ENCODE measurements around the gene GIGYF1. TPM values are rescaled to one million over a fixed set of nuclear protein-coding genes. Genes with fewer than 3 reads are reported as not detected.

GIGYF1 gene
- total and polyA plus RNA-seq, 2 of the 13 experiments (the other 11 are each of a cell fraction or from before 2014, with no cell fraction given) = 7.6 to 16.1 TPM

DNA sequence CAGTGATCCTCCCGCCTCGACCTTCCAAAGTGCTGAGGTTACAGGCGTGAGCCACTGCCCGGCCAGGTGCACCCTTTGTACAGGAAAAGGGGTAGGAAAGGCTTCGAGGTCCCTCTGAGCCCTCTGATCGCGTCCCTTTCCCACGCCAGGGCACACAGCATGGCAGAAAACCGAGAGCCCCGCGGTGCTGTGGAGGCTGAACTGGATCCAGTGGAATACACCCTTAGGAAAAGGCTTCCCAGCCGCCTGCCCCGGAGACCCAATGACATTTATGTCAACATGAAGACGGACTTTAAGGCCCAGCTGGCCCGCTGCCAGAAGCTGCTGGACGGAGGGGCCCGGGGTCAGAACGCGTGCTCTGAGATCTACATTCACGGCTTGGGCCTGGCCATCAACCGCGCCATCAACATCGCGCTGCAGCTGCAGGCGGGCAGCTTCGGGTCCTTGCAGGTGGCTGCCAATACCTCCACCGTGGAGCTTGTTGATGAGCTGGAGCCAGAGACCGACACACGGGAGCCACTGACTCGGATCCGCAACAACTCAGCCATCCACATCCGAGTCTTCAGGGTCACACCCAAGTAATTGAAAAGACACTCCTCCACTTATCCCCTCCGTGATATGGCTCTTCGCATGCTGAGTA, 12.7 kb upstream of the GIGYF1 start (continued):
- TF ChIP-seq, protein P1, sequence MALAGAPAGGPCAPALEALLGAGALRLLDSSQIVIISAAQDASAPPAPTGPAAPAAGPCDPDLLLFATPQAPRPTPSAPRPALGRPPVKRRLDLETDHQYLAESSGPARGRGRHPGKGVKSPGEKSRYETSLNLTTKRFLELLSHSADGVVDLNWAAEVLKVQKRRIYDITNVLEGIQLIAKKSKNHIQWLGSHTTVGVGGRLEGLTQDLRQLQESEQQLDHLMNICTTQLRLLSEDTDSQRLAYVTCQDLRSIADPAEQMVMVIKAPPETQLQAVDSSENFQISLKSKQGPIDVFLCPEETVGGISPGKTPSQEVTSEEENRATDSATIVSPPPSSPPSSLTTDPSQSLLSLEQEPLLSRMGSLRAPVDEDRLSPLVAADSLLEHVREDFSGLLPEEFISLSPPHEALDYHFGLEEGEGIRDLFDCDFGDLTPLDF (CRISPR knock-in tag; IDR thresholded peaks at IDR 0.05) = no peak
- TF ChIP-seq JARID2 (CRISPR knock-in tag; IDR thresholded peaks at IDR 0.05; ENCODE audit: insufficient replicate concordance) = no peak
- TF ChIP-seq STAG1 (CRISPR knock-in tag; IDR thresholded peaks at IDR 0.05) = no peak
- TF ChIP-seq ZNF367 (CRISPR knock-in tag; IDR thresholded peaks at IDR 0.05; ENCODE audit: borderline replicate concordance) = no peak
- TF ChIP-seq ZNF407 (CRISPR knock-in tag; IDR thresholded peaks at IDR 0.05; ENCODE audit: not compliant biosample characterization) = no peak
- TF ChIP-seq PRPF4 (IDR thresholded peaks at IDR 0.05; ENCODE audit: low read depth, low read length, poor library complexity, severe bottlenecking) = no peak
- peak; percentile 59; the same call in 1 of the 3 replicates for TF ChIP-seq MXI1 (IDR thresholded peaks at IDR 0.05; ENCODE audit: borderline replicate concordance, low read depth, low read length)
- TF ChIP-seq ZMYM4 (CRISPR knock-in tag; IDR thresholded peaks at IDR 0.05) = peak; percentile 52
- no peak for TF ChIP-seq MTF1 (CRISPR knock-in tag; IDR thresholded peaks at IDR 0.05)
- no peak for TF ChIP-seq SMAD1 (CRISPR knock-in tag; IDR thresholded peaks at IDR 0.05; ENCODE audit: borderline replicate concordance, low read depth)
- TF ChIP-seq KLF11 (CRISPR knock-in tag; IDR thresholded peaks at IDR 0.05) = no peak
- TF ChIP-seq MIER3 (CRISPR knock-in tag; IDR thresholded peaks at IDR 0.05; ENCODE audit: borderline replicate concordance) = no peak
- TF ChIP-seq SALL2 (CRISPR knock-in tag; IDR thresholded peaks at IDR 0.05) = no peak
- no peak for TF ChIP-seq KLF6 (CRISPR knock-in tag; IDR thresholded peaks at IDR 0.05)
- TF ChIP-seq BCL6 (CRISPR knock-in tag; IDR thresholded peaks at IDR 0.05) = no peak

Measured in HepG2 (cell line).